Activated B cell treated with CpG ODN at 0.5 μM for 24 hours (primary cell): ENCODE data around the gene NUDCD3. TPM values are rescaled to one million over a fixed set of nuclear protein-coding genes. Genes with fewer than 3 reads are reported as not detected.
A peak's percentile ranks its signal among the peaks of the same experiment; 100 is the strongest.
"Not testable (repeated sequence)": the region's sequence is repeated elsewhere in the genome, so short reads cannot be mapped to it uniquely, and the experiment has no call there.

Experiments used
- ATAC-seq: fragments of 200-7000 bp; cut with Tn5 transposase; one replicate; pipeline ENCODE4 v1.10.0; 2021; ENCODE audit warnings: low read depth, mild to moderate bottlenecking, moderate library complexity
- CTCF ChIA-PET: fragments of 350-600 bp; sonication (Branson Sonifier 250); formaldehyde crosslinking; loops from one replicate; lab custom pipeline; 2021; ENCODE audit warnings: antibody characterized with exemption; lab: Charles Lee
- POLR2A ChIA-PET: fragments of 350-600 bp; sonication (Branson Sonifier 250); formaldehyde crosslinking; loops from one replicate; lab custom pipeline; 2021; ENCODE audit warnings: antibody characterized with exemption; lab: Charles Lee
- DNase-seq: peaks from one replicate; pipeline ENCODE4 v3.0.0; 2022
- H3K27ac Mint-ChIP-seq: one replicate; pipeline ENCODE4 v1.8.0; 2020; ENCODE audit warnings: mixed read lengths
- H3K27me3 Mint-ChIP-seq: one replicate; pipeline ENCODE4 v1.8.0; 2021; ENCODE audit warnings: mixed read lengths
- H3K36me3 Mint-ChIP-seq: one replicate; pipeline ENCODE4 v1.8.0; 2021; ENCODE audit warnings: low read depth, mixed read lengths
- H3K4me1 Mint-ChIP-seq: one replicate; pipeline ENCODE4 v1.8.0; 2021; ENCODE audit warnings: mixed read lengths
- H3K4me3 Mint-ChIP-seq: one replicate; pipeline ENCODE4 v1.8.0; 2020; ENCODE audit warnings: mild to moderate bottlenecking, mixed read lengths
- H3K9me3 Mint-ChIP-seq: one replicate; pipeline ENCODE4 v1.8.0; 2020; ENCODE audit warnings: mixed read lengths
- intact Hi-C: fragments of 100-400 bp; cut with micrococcal nuclease; formaldehyde crosslinking; loops from one replicate; pipeline ENCODE4 v1.15.1; 2024
- total RNA-seq: library from RNA; stranded (reverse); gene quantifications from 2 replicates; pipeline ENCODE4 v1.2.3, GENCODE V29; 2022
- TF ChIP-seq, protein P1 (sequence below): fragments of 200-600 bp; IDR thresholded peaks from one replicate; pipeline ENCODE4 v1.8.0; 2022; ENCODE audit warnings: antibody characterized with exemption, mild to moderate bottlenecking

The NUDCD3 gene
- total RNA-seq, 1 donor from 2014 or later, result 85.1 TPM

DNA sequence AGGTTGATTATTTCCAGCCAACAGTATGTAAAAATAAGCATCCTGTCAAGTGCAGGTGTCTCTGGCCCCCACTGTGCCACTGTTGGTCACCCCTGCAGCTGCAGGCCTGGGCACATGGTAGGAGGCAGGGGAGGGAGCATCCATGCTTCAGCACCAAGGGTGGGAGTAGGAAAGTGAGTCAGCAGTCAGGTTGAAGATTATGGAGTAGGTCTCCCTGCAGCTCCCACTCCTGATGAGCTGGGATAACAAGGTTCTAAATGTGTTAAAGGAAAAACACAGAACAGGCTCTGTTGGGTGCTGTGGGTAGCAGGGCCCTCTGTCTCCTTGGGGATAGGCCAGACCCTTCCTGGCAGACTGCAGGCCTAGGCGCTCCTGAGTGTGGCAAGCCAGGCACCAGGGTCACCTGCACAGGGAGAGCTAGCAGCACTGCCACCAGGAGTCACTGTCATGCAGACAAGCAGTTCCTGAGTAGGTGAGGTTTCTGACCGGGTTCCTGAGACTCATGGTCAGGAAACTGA is 59.3 kb downstream of the NUDCD3 start:
- peaks cover 44% of the 10 kb centered on the region for H3K36me3 Mint-ChIP-seq
- ChIA-PET POLR2A (interaction anchor here (0.6 kb wide), 1 partner anchor 196 kb away, joined by 14 read pairs; no protein-coding TSS in a partner anchor), CTCF (interaction anchor here (0.6 to 2.3 kb wide), 3 partner anchors 31 to 134 kb away, joined by 3 to 9 read pairs (median 3); partner anchors contain the start of gene NUDCD3)
- H3K27ac Mint-ChIP-seq, result no peak overlapping the region
- TF ChIP-seq, protein P1, sequence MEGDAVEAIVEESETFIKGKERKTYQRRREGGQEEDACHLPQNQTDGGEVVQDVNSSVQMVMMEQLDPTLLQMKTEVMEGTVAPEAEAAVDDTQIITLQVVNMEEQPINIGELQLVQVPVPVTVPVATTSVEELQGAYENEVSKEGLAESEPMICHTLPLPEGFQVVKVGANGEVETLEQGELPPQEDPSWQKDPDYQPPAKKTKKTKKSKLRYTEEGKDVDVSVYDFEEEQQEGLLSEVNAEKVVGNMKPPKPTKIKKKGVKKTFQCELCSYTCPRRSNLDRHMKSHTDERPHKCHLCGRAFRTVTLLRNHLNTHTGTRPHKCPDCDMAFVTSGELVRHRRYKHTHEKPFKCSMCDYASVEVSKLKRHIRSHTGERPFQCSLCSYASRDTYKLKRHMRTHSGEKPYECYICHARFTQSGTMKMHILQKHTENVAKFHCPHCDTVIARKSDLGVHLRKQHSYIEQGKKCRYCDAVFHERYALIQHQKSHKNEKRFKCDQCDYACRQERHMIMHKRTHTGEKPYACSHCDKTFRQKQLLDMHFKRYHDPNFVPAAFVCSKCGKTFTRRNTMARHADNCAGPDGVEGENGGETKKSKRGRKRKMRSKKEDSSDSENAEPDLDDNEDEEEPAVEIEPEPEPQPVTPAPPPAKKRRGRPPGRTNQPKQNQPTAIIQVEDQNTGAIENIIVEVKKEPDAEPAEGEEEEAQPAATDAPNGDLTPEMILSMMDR, result no peak
- H3K4me3 Mint-ChIP-seq, result no peak overlapping the region
- intact Hi-C loops, result loop anchor here (1.0 kb wide), 2 partner anchors 46 to 134 kb away; no protein-coding TSS in a partner anchor
- H3K9me3 Mint-ChIP-seq, result no peaks in the 10 kb centered on the region
- peaks cover 42% of the 10 kb centered on the region for H3K4me1 Mint-ChIP-seq
- H3K27me3 Mint-ChIP-seq, result no peaks in the 10 kb centered on the region
- DNase-seq (no peak), ATAC-seq (peak; percentile 45)

DNA sequence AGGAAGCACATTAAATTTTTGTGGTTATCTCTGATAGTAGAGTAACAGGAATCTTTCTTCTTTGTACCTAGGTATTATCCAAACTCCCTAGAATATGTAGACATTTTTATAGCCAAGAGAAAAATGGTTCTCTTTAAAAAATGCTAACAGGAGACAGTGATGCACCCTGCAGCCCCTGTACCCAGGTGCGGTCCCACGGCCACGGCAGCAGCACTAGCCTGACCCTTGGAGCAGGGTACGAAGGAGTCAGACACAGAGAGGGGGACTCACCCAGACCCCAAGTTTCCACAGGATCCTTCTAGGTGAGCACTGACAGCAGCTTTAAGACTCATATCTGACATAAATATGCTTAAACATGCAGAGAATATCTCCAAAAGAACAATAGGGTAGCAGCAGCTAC is 60.4 kb downstream of the NUDCD3 start:
- intact Hi-C loops, result no loop called here
- Mint-ChIP-seq H3K4me3 (no peak overlapping the region), H3K27ac (no peak overlapping the region), H3K27me3 (no peaks in the 10 kb centered on the region), H3K9me3 (no peaks in the 10 kb centered on the region), H3K4me1 (peaks cover 42% of the 10 kb centered on the region), H3K36me3 (peaks cover 47% of the 10 kb centered on the region)
- ChIA-PET POLR2A (no interaction called here), CTCF (interaction anchor here (1.6 kb wide), 1 partner anchor 60 kb away, joined by 3 read pairs; the partner anchor contains the start of gene NUDCD3)
- DNase-seq (no peak), ATAC-seq (no peak)
- TF ChIP-seq, protein P1, result no peak

GRCh38 chr7:44424762-44425161 is 65.7 kb downstream of the NUDCD3 start:
- H3K27me3 Mint-ChIP-seq, intact Hi-C loops: not testable (repeated sequence)
- peaks cover 33% of the 10 kb centered on the region for H3K4me1 Mint-ChIP-seq

GRCh38 chr7:44416941-44417340 is 73.5 kb downstream of the NUDCD3 start:
- CTCF ChIA-PET, result no interaction called here
- H3K36me3 Mint-ChIP-seq, result peaks cover 59% of the 10 kb centered on the region
- POLR2A ChIA-PET, result no interaction called here

More at GRCh38 chr7:44424762-44425161, 65.7 kb downstream of the NUDCD3 start:
- peaks cover 71% of the 10 kb centered on the region for H3K36me3 Mint-ChIP-seq
- H3K27ac Mint-ChIP-seq, H3K4me3 Mint-ChIP-seq, POLR2A ChIA-PET, CTCF ChIA-PET, DNase-seq, ATAC-seq, H3K9me3 Mint-ChIP-seq: not testable (repeated sequence)

GRCh38 chr7:44415510-44415909 is 74.9 kb downstream of the NUDCD3 start:
- TF ChIP-seq, protein P1, result no peak
- peaks cover 17% of the 10 kb centered on the region for H3K4me1 Mint-ChIP-seq
- H3K27me3 Mint-ChIP-seq, result no peaks in the 10 kb centered on the region
- no peak overlapping the region for H3K27ac Mint-ChIP-seq
- CTCF ChIA-PET, result no interaction called here
- no peak overlapping the region for H3K4me3 Mint-ChIP-seq
- DNase-seq (no peak), ATAC-seq (no peak)
- H3K36me3 Mint-ChIP-seq, result peaks cover 62% of the 10 kb centered on the region
- POLR2A ChIA-PET, result no interaction called here
- H3K9me3 Mint-ChIP-seq, result no peaks in the 10 kb centered on the region
- intact Hi-C loops, result no loop called here

More at GRCh38 chr7:44416941-44417340, 73.5 kb downstream of the NUDCD3 start:
- Mint-ChIP-seq H3K27ac (no peak overlapping the region), H3K9me3 (no peaks in the 10 kb centered on the region), H3K4me1 (peaks cover 25% of the 10 kb centered on the region), H3K27me3 (no peaks in the 10 kb centered on the region), H3K4me3 (no peak overlapping the region)
- TF ChIP-seq, protein P1, result no peak
- intact Hi-C loops, result no loop called here
- no peak for ATAC-seq
- DNase-seq, result no peak
